ENCODE results near the gene HEATR3.

Gene HEATR3

GRCh38 chr16:50058091-50058771 is 7.5 kb upstream of the HEATR3 start:
- no peak for DNase-seq (ENCODE audit: low read depth, low spot score)

- DNase-seq (ENCODE audit: low read depth, low spot score), result no peak
These were observed 6.7 kb upstream of the HEATR3 start for GRCh38 chr16:50059111-50059510.

GRCh38 chr16:50059669-50060068 is 6.1 kb upstream of the HEATR3 start:
- DNase-seq (ENCODE audit: low read depth, low spot score), result no peak

GRCh38 chr16:50061326-50061725 is 4.4 kb upstream of the HEATR3 start:
- no peak for DNase-seq (ENCODE audit: low read depth, low spot score)

GRCh38 chr16:50065241-50065623 is 538 bp upstream of the HEATR3 start:
- DNase-seq (ENCODE audit: low read depth, low spot score), result no peak

GRCh38 chr16:50066482-50067289 is 916 bp downstream of the HEATR3 start:
- no peak for DNase-seq (ENCODE audit: low read depth, low spot score)

- DNase-seq (ENCODE audit: low read depth, low spot score), result no peak
These were observed 1.6 kb downstream of the HEATR3 start for GRCh38 chr16:50067290-50067853.

- no peak for DNase-seq (ENCODE audit: low read depth, low spot score)
These were observed 2.8 kb downstream of the HEATR3 start for GRCh38 chr16:50068550-50068949.

- DNase-seq (ENCODE audit: low read depth, low spot score), result no peak
These were observed 3.3 kb downstream of the HEATR3 start for GRCh38 chr16:50069060-50069459.

GRCh38 chr16:50071075-50071671 is 5.4 kb downstream of the HEATR3 start:
- DNase-seq (ENCODE audit: low read depth, low spot score), result no peak

GRCh38 chr16:50072730-50073129 is 7.0 kb downstream of the HEATR3 start:
- DNase-seq (ENCODE audit: low read depth, low spot score), result no peak

GRCh38 chr16:50079397-50080140 is 13.8 kb downstream of the HEATR3 start:
- DNase-seq (ENCODE audit: low read depth, low spot score), result no peak

GRCh38 chr16:50081428-50082018 is 15.8 kb downstream of the HEATR3 start:
- DNase-seq (ENCODE audit: low read depth, low spot score), result no peak

- no peak for DNase-seq (ENCODE audit: low read depth, low spot score)
These were observed 18.2 kb downstream of the HEATR3 start for GRCh38 chr16:50083996-50084395.

GRCh38 chr16:50086176-50086575 is 20.4 kb downstream of the HEATR3 start:
- no peak for DNase-seq (ENCODE audit: low read depth, low spot score)

GRCh38 chr16:50088302-50088701 is 22.5 kb downstream of the HEATR3 start:
- no peak for DNase-seq (ENCODE audit: low read depth, low spot score)

GRCh38 chr16:50092891-50093290 is 27.1 kb downstream of the HEATR3 start:
- no peak for DNase-seq (ENCODE audit: low read depth, low spot score)

GRCh38 chr16:50093607-50094539 is 28.1 kb downstream of the HEATR3 start:
- no peak for DNase-seq (ENCODE audit: low read depth, low spot score)

- DNase-seq (ENCODE audit: low read depth, low spot score), result no peak
These were observed 31.0 kb downstream of the HEATR3 start for GRCh38 chr16:50096791-50097190.

- DNase-seq (ENCODE audit: low read depth, low spot score), result no peak
These were observed 34.3 kb downstream of the HEATR3 start for GRCh38 chr16:50099957-50100648.

Measured in activated CD4-positive, CD25-positive, alpha-beta regulatory T cell treated with anti-CD3 and anti-CD28 coated beads, Interleukin-2, amount 50 U/mL, for 16 hours (primary cell).